RWPE1 (cell line): ENCODE data around the gene PPP2R1A.
A peak's percentile ranks its signal among the peaks of the same experiment; 100 is the strongest.

Source experiments
- CTCF ChIA-PET: fragments of 350-600 bp; sonication (Branson Sonifier 250); formaldehyde crosslinking; extraction: SDS; loops from one replicate; lab custom pipeline; 2021; lab: Yijun Ruan, JAX
- POLR2A ChIA-PET: fragments of 400-600 bp; formaldehyde crosslinking; extraction: SDS; loops from one replicate; lab custom pipeline; 2020; ENCODE audit warnings: antibody characterized with exemption; ENCODE audit not compliant: low non-redundant PET; lab: Yijun Ruan, JAX
- DNase-seq: peaks from one replicate; pipeline ENCODE4 v3.0.0; 2012; ENCODE audit warnings: low spot score
- H3K27ac ChIP-seq: fragments of 450-650 bp; 2 replicates; pipeline ENCODE4 v1.5.1; 2017
- CTCF ChIP-seq: fragments of 450-650 bp; conservative IDR thresholded peaks from 2 replicates; pipeline ENCODE4 v1.5.1; 2017; ENCODE audit warnings: low read depth, mild to moderate bottlenecking

PPP2R1A gene

GRCh38 chr19:52189735-52190486 lies at the start of gene PPP2R1A:
TSS of gene PPP2R1A (plus strand) at chr19:52190052. CDS start at chr19:52190097, 45 bp downstream.
- POLR2A ChIA-PET, result interaction anchor here (0.6 to 1.2 kb wide), 7 partner anchors 10 to 826 kb away, joined by 3 to 6 read pairs (median 4); no protein-coding TSS in a partner anchor
- DNase-seq, result peak; percentile 100
- CTCF ChIA-PET, result no interaction called here
- peak within 1 kb of the TSS; percentile 95 for H3K27ac ChIP-seq
- TF ChIP-seq CTCF, result no peak

- H3K27ac ChIP-seq, result no peak overlapping the region
- POLR2A ChIA-PET, result no interaction called here
- CTCF ChIA-PET, result interaction anchor here (0.7 kb wide), 1 partner anchor 480 kb away, joined by 3 read pairs; no protein-coding TSS in a partner anchor
These were observed 48.6 kb upstream of the PPP2R1A start for GRCh38 chr19:52141203-52141602.

GRCh38 chr19:52142001-52142595 lies 47.8 kb upstream of the PPP2R1A start:
- TF ChIP-seq CTCF, result no peak
- CTCF ChIA-PET, result no interaction called here
- H3K27ac ChIP-seq, result no peak overlapping the region
- peak; percentile 30 for DNase-seq
- POLR2A ChIA-PET, result interaction anchor here (0.6 to 1.4 kb wide), 2 partner anchors 47 to 430 kb away, joined by 3 to 6 read pairs; partner anchors contain the start of gene PPP2R1A

More at GRCh38 chr19:52141203-52141602, 48.6 kb upstream of the PPP2R1A start:
- no peak for DNase-seq
- TF ChIP-seq CTCF, result no peak

- ChIA-PET POLR2A (no interaction called here), CTCF (interaction anchor here (0.6 kb wide), 1 partner anchor 302 kb away, joined by 3 read pairs; no protein-coding TSS in a partner anchor)
- no peak overlapping the region for H3K27ac ChIP-seq
- no peak for TF ChIP-seq CTCF
- no peak for DNase-seq
These were observed 41.6 kb upstream of the PPP2R1A start for GRCh38 chr19:52148256-52148655.

GRCh38 chr19:52155596-52156359 lies 34.1 kb upstream of the PPP2R1A start:
- DNase-seq, result no peak
- CTCF ChIA-PET, result no interaction called here
- POLR2A ChIA-PET, result no interaction called here
- no peak overlapping the region for H3K27ac ChIP-seq
- TF ChIP-seq CTCF, result no peak

- ChIA-PET POLR2A (no interaction called here), CTCF (no interaction called here)
- H3K27ac ChIP-seq, result peak overlapping the region; percentile 83
- DNase-seq, result no peak
- TF ChIP-seq CTCF, result no peak
These were observed 19.5 kb upstream of the PPP2R1A start for GRCh38 chr19:52170304-52170703.
